NCI-H2081 treated with DMSO at 0.1 percent for 48 hours (cell line): ENCODE results near the gene EPHA6.
"Not testable (repeated sequence)": the region's sequence is repeated elsewhere in the genome, so short reads cannot be mapped to it uniquely, and the experiment has no call there.

Experiments
- DNase-seq: peaks from one replicate; lab custom pipeline; 2025; lab: John Stamatoyannopoulos, UW

EPHA6 gene

GRCh38 chr3:97025612-97026011 lies 211.2 kb downstream of the EPHA6 start:
- not testable (repeated sequence) for DNase-seq

GRCh38 chr3:97029972-97030371 lies 215.6 kb downstream of the EPHA6 start:
- DNase-seq = no peak

- peak; percentile 11 for DNase-seq
Measured at GRCh38 chr3:97037294-97037943, 223.0 kb downstream of the EPHA6 start.

- no peak for DNase-seq
Measured at GRCh38 chr3:97043411-97043810, 229.0 kb downstream of the EPHA6 start.

- DNase-seq = no peak
Measured at GRCh38 chr3:97057365-97057764, 243.0 kb downstream of the EPHA6 start.

GRCh38 chr3:97059168-97059567 lies 244.8 kb downstream of the EPHA6 start:
- DNase-seq = no peak

GRCh38 chr3:97066531-97066930 lies 252.1 kb downstream of the EPHA6 start:
- no peak for DNase-seq

GRCh38 chr3:97070302-97070701 lies 255.9 kb downstream of the EPHA6 start:
- DNase-seq = no peak

- DNase-seq = no peak
Measured at GRCh38 chr3:97074546-97074945, 260.2 kb downstream of the EPHA6 start.

- no peak for DNase-seq
Measured at GRCh38 chr3:97076673-97077072, 262.3 kb downstream of the EPHA6 start.

GRCh38 chr3:97089621-97090020 lies 275.2 kb downstream of the EPHA6 start:
- DNase-seq = no peak

- no peak for DNase-seq
Measured at GRCh38 chr3:97102641-97103040, 288.2 kb downstream of the EPHA6 start.

- DNase-seq = no peak
Measured at GRCh38 chr3:97105989-97106651, 291.7 kb downstream of the EPHA6 start.

- DNase-seq = no peak
Measured at GRCh38 chr3:97106652-97106989, 292.2 kb downstream of the EPHA6 start.

- DNase-seq = no peak
Measured at GRCh38 chr3:97108136-97108535, 293.7 kb downstream of the EPHA6 start.

GRCh38 chr3:97111244-97111643 lies 296.9 kb downstream of the EPHA6 start:
- DNase-seq = no peak

- DNase-seq = no peak
Measured at GRCh38 chr3:97121386-97121785, 307.0 kb downstream of the EPHA6 start.

- DNase-seq = no peak
Measured at GRCh38 chr3:97125902-97126499, 311.6 kb downstream of the EPHA6 start.

GRCh38 chr3:97131476-97131875 lies 317.1 kb downstream of the EPHA6 start:
- DNase-seq = no peak

- DNase-seq = no peak
Measured at GRCh38 chr3:97138914-97139541, 324.6 kb downstream of the EPHA6 start.

GRCh38 chr3:97148931-97149330 lies 334.5 kb downstream of the EPHA6 start:
- no peak for DNase-seq

- DNase-seq = no peak
Measured at GRCh38 chr3:97161169-97161568, 346.8 kb downstream of the EPHA6 start.

GRCh38 chr3:97177242-97177641 lies 362.8 kb downstream of the EPHA6 start:
- no peak for DNase-seq
